Kidney (tissue), 14 donors: ENCODE results near the gene ACOXL. TPM values are rescaled to one million over a fixed set of nuclear protein-coding genes. Genes with fewer than 3 reads are reported as not detected.

Experiments
- DNase-seq, 5 donors: peaks; one replicate each; pipeline ENCODE4 v3.0.0-alpha.2; 2013 to 2020
- FAIRE-seq: peaks from 2 replicates; lab custom pipeline; 2012; peaks lifted over from hg19 to GRCh38; lab: Jason Lieb, UNC
- H3K27ac ChIP-seq, 2 donors: one replicate each; pipeline ENCODE4 v1.7.0; 2013; ENCODE audit warnings: low read depth in 2 of 2, low read length in 2 of 2, inconsistent platforms in 1 of 2
- H3K27me3 ChIP-seq: one replicate; pipeline ENCODE4 v1.7.1; 2013; ENCODE audit warnings: low read length, inconsistent platforms; ENCODE audit not compliant: control insufficient read depth, insufficient read depth
- H3K36me3 ChIP-seq, 3 donors: one replicate each; pipeline versions ENCODE4 v1.7.0 to v1.7.1; 2013; ENCODE audit warnings: low read length in 3 of 3, control low read depth in 1 of 3, inconsistent platforms in 1 of 3; ENCODE audit not compliant: insufficient read depth in 3 of 3, control insufficient read depth in 2 of 3
- H3K4me1 ChIP-seq, 3 donors: one replicate each; pipeline versions ENCODE4 v1.7.0 to v1.7.1; 2013; ENCODE audit warnings: low read length in 3 of 3, inconsistent platforms in 1 of 3, low read depth in 1 of 3; ENCODE audit not compliant: control insufficient read depth in 2 of 3, insufficient read depth in 2 of 3
- H3K4me3 ChIP-seq, 3 donors: one replicate each; pipeline versions ENCODE4 v1.7.0 to v1.8.1; 2013; ENCODE audit warnings: low read length in 3 of 3, control low read depth in 1 of 3, inconsistent platforms in 1 of 3
- H3K9ac ChIP-seq, 3 donors: one replicate each; pipeline versions ENCODE4 v1.7.0 to v1.7.1; 2013; ENCODE audit warnings: low read length in 3 of 3, control low read depth in 1 of 3, inconsistent platforms in 1 of 3
- H3K9me3 ChIP-seq, 3 donors: one replicate each; pipeline versions ENCODE4 v1.7.0 to v1.7.1; 2013; ENCODE audit warnings: low read length in 3 of 3, control low read depth in 1 of 3, inconsistent platforms in 1 of 3; ENCODE audit not compliant: control insufficient read depth in 2 of 3, insufficient read depth in 1 of 3
- CTCF ChIP-seq: IDR thresholded peaks from 3 replicates; pipeline ENCODE4 v1.5.1; 2012; ENCODE audit warnings: mild to moderate bottlenecking, moderate library complexity, borderline replicate concordance; ENCODE audit not compliant: insufficient read depth; ENCODE audit errors: extremely low read depth
- intact Hi-C: fragments of 100-400 bp; cut with DNase I; formaldehyde crosslinking; loops from one replicate; pipeline ENCODE4 v1.11.1; 2022
- polyA plus RNA-seq: library from polyadenylated mRNA; stranded (reverse); fragments of 350-450 nt; fragmentation: Illumina TruSeq; extraction: RNeasy Lipid Tissue Mini Kit (QIAGEN cat#74804); gene quantifications from one replicate; pipeline ENCODE4 v1.2.3, GENCODE V29; 2014; ENCODE audit warnings: low read depth, low replicate concordance; ENCODE audit not compliant: insufficient read depth
- total RNA-seq: library from RNA; stranded (reverse); fragmentation: NEBNext Ultra II Directional; extraction: Animal tissue kit (Norgen Biotek cat#: 25700); gene quantifications from one replicate; pipeline ENCODE4 v1.2.1, GENCODE V29; 2021
- donor health status: control.
- donor health status: control.
- donor health status: control.
- donor health status: control.
- donor health status: control.
- donor health status: DM: yes; HTN: yes; CAD: no.
- donor health status: Normal renal cell carcinoma (clear cell type).

ACOXL gene
- total and polyA plus RNA-seq, 2 donors from 2014 or later = 2.0 TPM; not detected in 1

- intact Hi-C loops = no loop called here
- Histone ChIP-seq H3K4me3 (no peak overlapping the region), H3K27ac (no peak overlapping the region), H3K27me3 (no peaks in the 10 kb centered on the region), H3K9ac (no peak overlapping the region), H3K9me3 (no peaks in the 10 kb centered on the region), H3K36me3 (peaks cover 3 to 21% (median 10%) of the 10 kb centered on the region in 3 donors), H3K4me1 (no peaks in the 10 kb centered on the region)
- TF ChIP-seq CTCF = no peak
- no peak for FAIRE-seq
- DNase-seq = peak in 1 of 5 donors; percentile 34
Measured at GRCh38 chr2:111148925-111149324, 416.6 kb downstream of the ACOXL start.

GRCh38 chr2:111149882-111150455 is 417.6 kb downstream of the ACOXL start:
- H3K9ac ChIP-seq = no peak overlapping the region
- peaks cover 3 to 17% (median 10%) of the 10 kb centered on the region in 3 donors for H3K36me3 ChIP-seq
- H3K27ac ChIP-seq = no peak overlapping the region
- no peak for DNase-seq
- TF ChIP-seq CTCF = no peak
- H3K4me3 ChIP-seq = no peak overlapping the region
- intact Hi-C loops = no loop called here
- H3K27me3 ChIP-seq = no peaks in the 10 kb centered on the region
- no peak for FAIRE-seq
- H3K4me1 ChIP-seq = no peaks in the 10 kb centered on the region
- H3K9me3 ChIP-seq = no peaks in the 10 kb centered on the region

GRCh38 chr2:111154758-111155157 is 422.4 kb downstream of the ACOXL start:
- peaks cover 3 to 29% (median 21%) of the 10 kb centered on the region in 3 donors for H3K36me3 ChIP-seq

More at GRCh38 chr2:111154758-111155157, 422.4 kb downstream of the ACOXL start:
- intact Hi-C loops = no loop called here
- Histone ChIP-seq H3K9ac (no peak overlapping the region), H3K27me3 (no peaks in the 10 kb centered on the region), H3K27ac (no peak overlapping the region), H3K9me3 (no peaks in the 10 kb centered on the region), H3K4me1 (no peaks in the 10 kb centered on the region), H3K4me3 (no peak overlapping the region)
- DNase-seq (no peak), FAIRE-seq (no peak)
- no peak for TF ChIP-seq CTCF
